ENCODE measurements around the gene SIK2. TPM values are rescaled to one million over a fixed set of nuclear protein-coding genes. Genes with fewer than 3 reads are reported as not detected.

Gene SIK2
- polyA plus RNA-seq, 1 experiment, result 23.4 TPM

- H3K27ac ChIP-seq (ENCODE audit: low read depth, low read length), result no peak overlapping the region
- POLR2A ChIA-PET, result interaction anchor here (0.9 kb wide), 1 partner anchor 12 kb away, joined by 3 read pairs; no protein-coding TSS in a partner anchor
Measured at GRCh38 chr11:111698852-111699559, 96.8 kb downstream of the SIK2 start.

GRCh38 chr11:111699579-111700156 is 97.4 kb downstream of the SIK2 start:
- no peak overlapping the region for H3K4me3 ChIP-seq (ENCODE audit: low read depth, low read length)
- TF ChIP-seq CTCF (IDR thresholded peaks at IDR 0.05; ENCODE audit: low read depth, low read length), result no peak
- DNase-seq (ENCODE audit: low read depth, low spot score), result no peak
- ChIA-PET POLR2A (interaction anchor here (0.9 kb wide), 1 partner anchor 11 kb away, joined by 3 read pairs; no protein-coding TSS in a partner anchor), CTCF (interaction anchor here (0.5 to 2.3 kb wide), 4 partner anchors 78 to 128 kb away, joined by 3 to 8 read pairs (median 4); no protein-coding TSS in a partner anchor)
- no peaks in the 10 kb centered on the region for H3K27me3 ChIP-seq (ENCODE audit: control insufficient read depth, insufficient read depth, low read length)
- H3K27ac ChIP-seq (ENCODE audit: low read depth, low read length), result no peak overlapping the region
- no peaks in the 10 kb centered on the region for H3K9me3 ChIP-seq (ENCODE audit: control insufficient read depth, insufficient read depth, low read length)

More at GRCh38 chr11:111698852-111699559, 96.8 kb downstream of the SIK2 start:
- CTCF ChIA-PET, result interaction anchor here (0.5 to 2.3 kb wide), 4 partner anchors 78 to 128 kb away, joined by 3 to 8 read pairs (median 4); no protein-coding TSS in a partner anchor
- no peak for DNase-seq (ENCODE audit: low read depth, low spot score)
- TF ChIP-seq CTCF (IDR thresholded peaks at IDR 0.05; ENCODE audit: low read depth, low read length), result no peak
- no peak overlapping the region for H3K4me3 ChIP-seq (ENCODE audit: low read depth, low read length)
- no peaks in the 10 kb centered on the region for H3K27me3 ChIP-seq (ENCODE audit: control insufficient read depth, insufficient read depth, low read length)
- H3K9me3 ChIP-seq (ENCODE audit: control insufficient read depth, insufficient read depth, low read length), result no peaks in the 10 kb centered on the region

GRCh38 chr11:111700162-111700561 is 97.9 kb downstream of the SIK2 start:
- CTCF ChIA-PET, result interaction anchor here (1.0 to 2.3 kb wide), 3 partner anchors 77 to 114 kb away, joined by 3 to 8 read pairs (median 6); no protein-coding TSS in a partner anchor
- no peak for TF ChIP-seq CTCF (IDR thresholded peaks at IDR 0.05; ENCODE audit: low read depth, low read length)
- Histone ChIP-seq H3K27ac (ENCODE audit: low read depth, low read length) (no peak overlapping the region), H3K4me3 (ENCODE audit: low read depth, low read length) (no peak overlapping the region), H3K27me3 (ENCODE audit: control insufficient read depth, insufficient read depth, low read length) (no peaks in the 10 kb centered on the region), H3K9me3 (ENCODE audit: control insufficient read depth, insufficient read depth, low read length) (no peaks in the 10 kb centered on the region)
- POLR2A ChIA-PET, result interaction anchor here (0.9 kb wide), 1 partner anchor 10 kb away, joined by 3 read pairs; no protein-coding TSS in a partner anchor
- DNase-seq (ENCODE audit: low read depth, low spot score), result no peak

- POLR2A ChIA-PET, result no interaction called here
- TF ChIP-seq CTCF (IDR thresholded peaks at IDR 0.05; ENCODE audit: low read depth, low read length), result no peak
- no peak for DNase-seq (ENCODE audit: low read depth, low spot score)
- H3K4me3 ChIP-seq (ENCODE audit: low read depth, low read length), result no peak overlapping the region
- no peak overlapping the region for H3K27ac ChIP-seq (ENCODE audit: low read depth, low read length)
- no peaks in the 10 kb centered on the region for H3K9me3 ChIP-seq (ENCODE audit: control insufficient read depth, insufficient read depth, low read length)
- H3K27me3 ChIP-seq (ENCODE audit: control insufficient read depth, insufficient read depth, low read length), result no peaks in the 10 kb centered on the region
- CTCF ChIA-PET, result no interaction called here
Measured at GRCh38 chr11:111702623-111703022, 100.4 kb downstream of the SIK2 start.

DNA sequence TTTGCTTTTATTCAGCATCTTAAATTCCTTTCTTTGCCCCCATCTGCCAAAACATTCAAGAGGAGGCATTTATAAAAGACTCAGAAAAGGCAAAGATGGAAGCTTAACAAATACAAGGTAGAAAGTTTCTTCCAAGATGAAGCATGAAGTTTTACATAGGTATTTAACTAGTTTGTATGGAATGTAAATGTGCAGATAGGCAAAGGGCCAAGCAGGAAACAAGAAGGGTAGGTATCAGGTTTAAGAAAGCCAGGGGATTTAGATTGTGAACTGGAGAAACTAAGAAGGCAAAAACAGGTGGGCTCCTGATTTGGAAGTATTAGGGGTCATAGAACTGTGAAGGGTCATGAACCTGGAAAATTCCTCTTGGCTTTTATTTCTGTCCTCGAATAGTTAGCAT is 101.3 kb downstream of the SIK2 start:
- POLR2A ChIA-PET, result no interaction called here
- CTCF ChIA-PET, result no interaction called here

More for the DNA sequence above, 101.3 kb downstream of the SIK2 start:
- Histone ChIP-seq H3K27ac (ENCODE audit: low read depth, low read length) (no peak overlapping the region), H3K9me3 (ENCODE audit: control insufficient read depth, insufficient read depth, low read length) (no peaks in the 10 kb centered on the region), H3K4me3 (ENCODE audit: low read depth, low read length) (no peak overlapping the region), H3K27me3 (ENCODE audit: control insufficient read depth, insufficient read depth, low read length) (no peaks in the 10 kb centered on the region)
- no peak for TF ChIP-seq CTCF (IDR thresholded peaks at IDR 0.05; ENCODE audit: low read depth, low read length)
- DNase-seq (ENCODE audit: low read depth, low spot score), result no peak
